ENCODE measurements around the gene C1QTNF12. TPM values are rescaled to one million over a fixed set of nuclear protein-coding genes. Genes with fewer than 3 reads are reported as not detected.

C1QTNF12 gene
- total and polyA plus RNA-seq, 2 experiments from 2014 or later, result 2.1 to 3.1 TPM

DNA sequence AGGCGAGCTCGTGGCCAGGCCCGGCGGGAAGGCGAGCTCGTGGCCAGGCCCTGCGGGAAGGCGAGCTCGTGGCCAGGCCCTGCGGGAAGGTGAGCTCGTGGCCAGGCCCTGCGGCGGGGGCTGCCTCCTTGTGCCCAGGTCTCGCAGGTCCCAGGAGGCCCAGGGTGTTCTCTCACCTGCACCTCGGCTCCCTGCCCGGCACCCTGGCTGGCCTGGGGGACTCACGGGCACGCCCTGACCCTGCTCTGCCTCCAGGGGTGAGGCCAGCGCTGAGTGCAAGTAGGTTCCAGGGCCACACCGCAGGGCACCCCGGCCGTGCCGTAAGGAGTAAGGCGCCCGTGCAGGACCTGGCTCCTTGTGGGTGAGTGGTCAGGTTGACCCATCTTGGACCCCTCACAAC, 19.1 kb downstream of the C1QTNF12 start:
- WGBS, 2 experiments (ENCODE audit: low coverage in 1 of 2, low lambda C conversion rate in 2 of 2, missing lambda C conversion rate in 2 of 2), result 94 to 96% methylated on average over 19 to 25 of the region's 25 CpGs
- no peaks in the 10 kb centered on the region for H4K20me1 ChIP-seq (ENCODE audit: insufficient read depth)
- TF ChIP-seq EZH2phosphoT487 (IDR thresholded peaks at IDR 0.05; ENCODE audit: insufficient read depth, low read depth) (no peak), EZH2 (IDR thresholded peaks at IDR 0.05; ENCODE audit: insufficient read depth, poor library complexity, severe bottlenecking) (no peak)
- no peaks in the 10 kb centered on the region for H3K9me2 ChIP-seq (ENCODE audit: insufficient read depth)
- in situ Hi-C loops (cut with MboI), result no loop called here
- peaks cover 12% of the 10 kb centered on the region for H3F3A ChIP-seq (ENCODE audit: insufficient read depth)
- no peak overlapping the region for H3K9ac ChIP-seq
- peaks cover 7% of the 10 kb centered on the region; the same call in 1 of the 2 replicates for H3K4me1 ChIP-seq (ENCODE audit: insufficient read depth)
- DNase-seq, result no peak
- no peak overlapping the region for H3K4me2 ChIP-seq (ENCODE audit: unreplicated experiment)
- no peaks in the 10 kb centered on the region; the same call in 1 of the 2 replicates for H3K36me3 ChIP-seq (ENCODE audit: low read depth)
- H3K27me3 ChIP-seq (replicated peaks; ENCODE audit: insufficient read depth), result no peaks in the 10 kb centered on the region
- no peak overlapping the region for H2AFZ ChIP-seq
- H3K9me3 ChIP-seq (ENCODE audit: low read depth), result no peaks in the 10 kb centered on the region
- H3K4me3 ChIP-seq, result no peak overlapping the region
- H3K27ac ChIP-seq, result no peak overlapping the region
- H3K79me2 ChIP-seq (ENCODE audit: insufficient read depth), result peaks cover 82% of the 10 kb centered on the region

GRCh38 chr1:1226566-1227362, 19.8 kb downstream of the C1QTNF12 start:
- in situ Hi-C loops (cut with MboI), result no loop called here
- 92 to 93% methylated on average over 31 to 44 of the region's 44 CpGs for WGBS, 2 experiments (ENCODE audit: low coverage in 1 of 2, low lambda C conversion rate in 2 of 2, missing lambda C conversion rate in 2 of 2)
- peaks cover 7% of the 10 kb centered on the region; the same call in 1 of the 2 replicates for H3K4me1 ChIP-seq (ENCODE audit: insufficient read depth)
- no peak overlapping the region for H2AFZ ChIP-seq
- no peaks in the 10 kb centered on the region; the same call in 1 of the 2 replicates for H3K36me3 ChIP-seq (ENCODE audit: low read depth)
- H3K9me2 ChIP-seq (ENCODE audit: insufficient read depth), result no peaks in the 10 kb centered on the region
- DNase-seq, result no peak
- no peak overlapping the region for H3K27ac ChIP-seq
- no peaks in the 10 kb centered on the region for H3K9me3 ChIP-seq (ENCODE audit: low read depth)
- peaks cover 12% of the 10 kb centered on the region for H3F3A ChIP-seq (ENCODE audit: insufficient read depth)
- TF ChIP-seq EZH2phosphoT487 (IDR thresholded peaks at IDR 0.05; ENCODE audit: insufficient read depth, low read depth) (no peak), EZH2 (IDR thresholded peaks at IDR 0.05; ENCODE audit: insufficient read depth, poor library complexity, severe bottlenecking) (no peak)
- H3K9ac ChIP-seq, result no peak overlapping the region
- no peak overlapping the region for H3K4me3 ChIP-seq
- H4K20me1 ChIP-seq (ENCODE audit: insufficient read depth), result no peaks in the 10 kb centered on the region
- peaks cover 82% of the 10 kb centered on the region for H3K79me2 ChIP-seq (ENCODE audit: insufficient read depth)
- no peak overlapping the region for H3K4me2 ChIP-seq (ENCODE audit: unreplicated experiment)
- no peaks in the 10 kb centered on the region for H3K27me3 ChIP-seq (replicated peaks; ENCODE audit: insufficient read depth)

- Histone ChIP-seq H3K4me3 (no peak overlapping the region), H3K27ac (no peak overlapping the region), H3F3A (ENCODE audit: insufficient read depth) (peaks cover 8% of the 10 kb centered on the region), H3K27me3 (replicated peaks; ENCODE audit: insufficient read depth) (no peaks in the 10 kb centered on the region), H3K79me2 (ENCODE audit: insufficient read depth) (peaks cover 76% of the 10 kb centered on the region), H2AFZ (no peak overlapping the region), H4K20me1 (ENCODE audit: insufficient read depth) (no peaks in the 10 kb centered on the region), H3K4me2 (ENCODE audit: unreplicated experiment) (no peak overlapping the region), H3K9me3 (ENCODE audit: low read depth) (no peaks in the 10 kb centered on the region), H3K4me1 (ENCODE audit: insufficient read depth) (peaks cover 7% of the 10 kb centered on the region; the same call in 1 of the 2 replicates), H3K9ac (no peak overlapping the region), H3K9me2 (ENCODE audit: insufficient read depth) (no peaks in the 10 kb centered on the region), H3K36me3 (ENCODE audit: low read depth) (no peaks in the 10 kb centered on the region; the same call in 1 of the 2 replicates)
- WGBS, 2 experiments (ENCODE audit: low coverage in 1 of 2, low lambda C conversion rate in 2 of 2, missing lambda C conversion rate in 2 of 2), result 91 to 95% methylated on average over 18 of the region's 18 CpGs
- in situ Hi-C loops (cut with MboI), result no loop called here
- no peak for DNase-seq
- TF ChIP-seq EZH2phosphoT487 (IDR thresholded peaks at IDR 0.05; ENCODE audit: insufficient read depth, low read depth), result no peak
- no peak for TF ChIP-seq EZH2 (IDR thresholded peaks at IDR 0.05; ENCODE audit: insufficient read depth, poor library complexity, severe bottlenecking)
Observed at GRCh38 chr1:1225913-1226312, 20.6 kb downstream of the C1QTNF12 start.

GRCh38 chr1:1225238-1225845, 21.2 kb downstream of the C1QTNF12 start:
- Histone ChIP-seq H3K4me3 (no peak overlapping the region), H3K4me1 (ENCODE audit: insufficient read depth) (peaks cover 4% of the 10 kb centered on the region; the same call in 1 of the 2 replicates), H4K20me1 (ENCODE audit: insufficient read depth) (no peaks in the 10 kb centered on the region), H3K9ac (no peak overlapping the region), H3K36me3 (ENCODE audit: low read depth) (no peaks in the 10 kb centered on the region; the same call in 1 of the 2 replicates), H3K4me2 (ENCODE audit: unreplicated experiment) (no peak overlapping the region), H3K27me3 (replicated peaks; ENCODE audit: insufficient read depth) (no peaks in the 10 kb centered on the region), H2AFZ (no peak overlapping the region), H3K27ac (no peak overlapping the region), H3K9me3 (ENCODE audit: low read depth) (no peaks in the 10 kb centered on the region), H3K9me2 (ENCODE audit: insufficient read depth) (no peaks in the 10 kb centered on the region), H3K79me2 (ENCODE audit: insufficient read depth) (peaks cover 70% of the 10 kb centered on the region), H3F3A (ENCODE audit: insufficient read depth) (peaks cover 3% of the 10 kb centered on the region; the same call in 1 of the 2 replicates)
- 89 to 92% methylated on average over 33 to 34 of the region's 34 CpGs for WGBS, 2 experiments (ENCODE audit: low coverage in 1 of 2, low lambda C conversion rate in 2 of 2, missing lambda C conversion rate in 2 of 2)
- TF ChIP-seq EZH2 (IDR thresholded peaks at IDR 0.05; ENCODE audit: insufficient read depth, poor library complexity, severe bottlenecking) (no peak), EZH2phosphoT487 (IDR thresholded peaks at IDR 0.05; ENCODE audit: insufficient read depth, low read depth) (no peak)
- no peak for DNase-seq
- in situ Hi-C loops (cut with MboI), result no loop called here

Data from GM23248 (cell line).